HEK293T (cell line): ENCODE results near the gene RNF26.

Source experiments
- ARNT ChIP-seq: fragments of 450-650 bp; IDR thresholded peaks from 2 replicates; pipeline ENCODE4 v1.6.1; 2017; ENCODE audit warnings: mild to moderate bottlenecking
- ELF4 ChIP-seq: fragments of 450-650 bp; IDR thresholded peaks from 2 replicates; pipeline ENCODE4 v1.6.1; 2017; ENCODE audit warnings: antibody characterized with exemption
- FOXA1 ChIP-seq: fragments of 450-650 bp; IDR thresholded peaks from 2 replicates; pipeline ENCODE4 v1.6.1; 2016; ENCODE audit warnings: mild to moderate bottlenecking
- FOXM1 ChIP-seq: fragments of 450-650 bp; IDR thresholded peaks from 2 replicates; pipeline ENCODE4 v1.6.1; 2017; ENCODE audit warnings: mild to moderate bottlenecking, borderline replicate concordance

- TF ChIP-seq ARNT = no peak
- TF ChIP-seq ELF4 = no peak
- no peak for TF ChIP-seq FOXM1
- TF ChIP-seq FOXA1 = no peak
Observed at GRCh38 chr11:119339589-119340334, 5.4 kb downstream of the RNF26 start.
